22Rv1 (cell line): Measurements from ENCODE around the gene PRRC2C.

ENCODE experiments used
- ZFX ChIP-seq: fragments of 450-650 bp; IDR thresholded peaks from 2 replicates; pipeline ENCODE4 v1.6.1; 2017; ENCODE audit warnings: antibody characterized with exemption, borderline replicate concordance
- TF ChIP-seq, protein P1 (sequence below): fragments of 450-650 bp; IDR thresholded peaks from 2 replicates; pipeline ENCODE4 v1.5.1; 2017; ENCODE audit warnings: mild to moderate bottlenecking

DNA sequence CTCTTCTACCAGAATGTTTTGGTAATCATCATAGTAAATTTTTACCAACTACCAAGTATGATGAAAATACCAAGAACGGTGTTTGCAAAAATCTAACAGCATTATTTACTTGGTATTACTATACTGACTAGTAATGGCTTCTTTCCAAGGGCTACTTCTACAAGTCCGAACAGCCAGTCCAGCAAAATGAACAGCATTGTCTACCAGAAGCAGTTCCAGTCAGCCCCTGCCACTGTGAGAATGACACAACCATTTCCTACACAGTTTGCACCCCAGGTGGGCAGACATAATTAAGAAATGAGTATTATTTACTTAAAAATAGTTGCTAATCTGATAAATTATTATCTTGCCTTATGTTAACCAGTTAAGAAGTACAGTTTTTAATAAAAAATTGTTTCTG lies 102.9 kb downstream of the PRRC2C start:
- TF ChIP-seq, protein P1, sequence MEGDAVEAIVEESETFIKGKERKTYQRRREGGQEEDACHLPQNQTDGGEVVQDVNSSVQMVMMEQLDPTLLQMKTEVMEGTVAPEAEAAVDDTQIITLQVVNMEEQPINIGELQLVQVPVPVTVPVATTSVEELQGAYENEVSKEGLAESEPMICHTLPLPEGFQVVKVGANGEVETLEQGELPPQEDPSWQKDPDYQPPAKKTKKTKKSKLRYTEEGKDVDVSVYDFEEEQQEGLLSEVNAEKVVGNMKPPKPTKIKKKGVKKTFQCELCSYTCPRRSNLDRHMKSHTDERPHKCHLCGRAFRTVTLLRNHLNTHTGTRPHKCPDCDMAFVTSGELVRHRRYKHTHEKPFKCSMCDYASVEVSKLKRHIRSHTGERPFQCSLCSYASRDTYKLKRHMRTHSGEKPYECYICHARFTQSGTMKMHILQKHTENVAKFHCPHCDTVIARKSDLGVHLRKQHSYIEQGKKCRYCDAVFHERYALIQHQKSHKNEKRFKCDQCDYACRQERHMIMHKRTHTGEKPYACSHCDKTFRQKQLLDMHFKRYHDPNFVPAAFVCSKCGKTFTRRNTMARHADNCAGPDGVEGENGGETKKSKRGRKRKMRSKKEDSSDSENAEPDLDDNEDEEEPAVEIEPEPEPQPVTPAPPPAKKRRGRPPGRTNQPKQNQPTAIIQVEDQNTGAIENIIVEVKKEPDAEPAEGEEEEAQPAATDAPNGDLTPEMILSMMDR = no peak
- TF ChIP-seq ZFX = no peak
